HUES64 (cell line): ENCODE results near the gene CABLES2. TPM values are rescaled to one million over a fixed set of nuclear protein-coding genes. Genes with fewer than 3 reads are reported as not detected.
A peak's percentile ranks its signal among the peaks of the same experiment; 100 is the strongest.

Experiments used
- H3K27ac ChIP-seq: 2 replicates; pipeline ENCODE4 v1.7.0; 2013; ENCODE audit warnings: low read depth, low read length, inconsistent platforms
- H3K27me3 ChIP-seq: 2 replicates; pipeline ENCODE4 v1.6.1; 2013; ENCODE audit warnings: mild to moderate bottlenecking, low read length; ENCODE audit not compliant: insufficient read depth
- H3K36me3 ChIP-seq: 2 replicates; pipeline ENCODE4 v1.6.1; 2013; ENCODE audit warnings: mild to moderate bottlenecking, low read length; ENCODE audit not compliant: insufficient read depth
- H3K4me1 ChIP-seq: 2 replicates; pipeline ENCODE4 v1.6.1; 2013; ENCODE audit warnings: mild to moderate bottlenecking, low read length, moderate library complexity; ENCODE audit not compliant: insufficient read depth
- H3K4me3 ChIP-seq: 2 replicates; pipeline ENCODE4 v1.5.1; 2013; ENCODE audit warnings: mild to moderate bottlenecking, low read length, moderate library complexity
- H3K9ac ChIP-seq: 2 replicates; pipeline ENCODE4 v1.6.1; 2013; ENCODE audit warnings: mild to moderate bottlenecking, low read depth, low read length
- H3K9me3 ChIP-seq: 2 replicates; pipeline ENCODE4 v1.6.1; 2013; ENCODE audit warnings: low read depth, low read length; ENCODE audit not compliant: insufficient read depth
- WGBS: fragments of 150-250, 120-280 bp; methylation state at CpG from one replicate; pipeline ENCODE4 v1.1.7; 2013; ENCODE audit warnings: missing lambda C conversion rate; 5-methylcytosine and 5-hydroxymethylcytosine counted together
- polyA plus RNA-seq, 2 experiments: library from polyadenylated mRNA; stranded (reverse); fragments of 50-300 nt; gene quantifications; one replicate each; pipeline ENCODE4 v1.2.3, GENCODE V29; 2013

CABLES2 gene, protein sequence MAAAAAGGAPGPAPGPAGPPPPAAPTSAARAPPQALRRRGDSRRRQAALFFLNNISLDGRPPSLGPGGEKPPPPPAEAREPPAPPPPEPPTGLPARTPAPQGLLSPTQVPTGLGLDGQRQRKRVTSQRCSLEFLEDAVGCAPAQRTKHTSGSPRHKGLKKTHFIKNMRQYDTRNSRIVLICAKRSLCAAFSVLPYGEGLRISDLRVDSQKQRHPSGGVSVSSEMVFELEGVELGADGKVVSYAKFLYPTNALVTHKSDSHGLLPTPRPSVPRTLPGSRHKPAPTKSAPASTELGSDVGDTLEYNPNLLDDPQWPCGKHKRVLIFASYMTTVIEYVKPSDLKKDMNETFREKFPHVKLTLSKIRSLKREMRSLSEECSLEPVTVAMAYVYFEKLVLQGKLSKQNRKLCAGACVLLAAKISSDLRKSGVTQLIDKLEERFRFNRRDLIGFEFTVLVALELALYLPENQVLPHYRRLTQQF
- polyA plus RNA-seq (2013, experiment 1 of 2) = 8.8 TPM
- 9.9 TPM for polyA plus RNA-seq (2013, experiment 2 of 2)

DNA sequence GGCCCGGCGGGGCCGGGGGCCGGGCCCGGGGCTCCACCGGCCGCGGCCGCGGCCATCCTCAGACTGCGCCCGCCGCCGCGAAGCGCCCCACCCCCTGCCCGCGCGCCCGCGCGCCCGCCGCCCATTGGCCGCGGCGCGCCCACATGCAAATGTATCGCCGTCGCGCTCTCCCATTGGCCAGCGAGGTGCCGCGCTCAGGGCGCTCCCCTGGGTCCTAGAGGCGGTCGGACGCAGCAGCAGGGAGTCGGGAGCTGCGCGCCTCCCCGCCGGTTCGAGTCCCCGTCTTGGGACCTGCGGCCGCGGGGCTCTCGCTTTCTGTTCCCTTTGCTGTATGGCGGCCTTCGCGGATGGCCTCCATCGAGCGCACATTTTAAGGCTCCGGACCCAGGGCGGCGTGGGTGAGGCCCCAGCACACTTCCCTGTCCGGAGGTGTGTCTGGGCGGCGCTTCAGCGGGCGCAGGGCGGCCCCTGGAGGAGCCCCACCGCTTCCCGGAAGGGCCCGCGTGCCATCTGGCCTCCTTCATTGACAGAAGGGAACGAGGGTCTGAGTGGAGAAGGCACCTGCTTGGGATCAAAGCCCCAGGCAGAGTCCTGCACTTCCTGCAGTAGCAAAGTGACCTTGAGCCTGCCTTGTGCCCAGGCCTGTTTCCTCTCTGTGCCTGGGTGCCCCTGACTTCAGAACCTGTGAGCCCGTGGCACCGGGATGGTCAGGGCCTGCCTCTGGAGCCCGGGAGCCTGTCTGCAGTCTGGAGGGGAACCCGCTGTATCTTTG is at the start of gene CABLES2:
CABLES2 (minus strand) TSS at position 65 of the 772 bp plus-strand sequence; CDS start at position 56, 9 bp downstream.
- Histone ChIP-seq H3K36me3 (no peaks in the 10 kb centered on the region), H3K27me3 (peaks cover 8% of the 10 kb centered on the region; the same call in 1 of the 2 replicates), H3K4me3 (peak within 1 kb of the TSS; percentile 55), H3K4me1 (no peaks in the 10 kb centered on the region), H3K9ac (peak within 1 kb of the TSS; percentile 58), H3K9me3 (no peaks in the 10 kb centered on the region), H3K27ac (no peak within 1 kb of the TSS)
- WGBS = 8% methylated on average over 73 of the region's 73 CpGs

DNA sequence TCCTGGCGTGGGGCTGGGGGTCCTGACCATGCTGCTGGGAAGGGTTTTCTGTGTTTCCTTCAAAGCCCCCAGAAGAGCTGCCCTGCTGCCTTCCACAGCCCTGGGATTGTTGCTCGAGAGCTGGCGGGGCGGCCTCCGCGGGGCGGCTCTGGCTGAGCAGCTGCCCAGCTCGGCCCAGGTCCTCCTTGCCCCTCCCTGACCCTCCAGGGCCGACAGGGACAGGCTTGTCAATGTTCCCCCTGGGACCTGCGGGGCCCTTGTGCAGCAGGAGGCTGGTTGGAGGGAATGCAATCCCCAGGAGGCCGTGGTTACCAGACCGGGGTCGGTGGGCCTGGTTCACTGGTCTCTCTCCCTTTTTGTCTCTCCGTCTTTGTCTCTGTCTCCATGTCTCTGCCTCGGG is 48.8 kb upstream of the CABLES2 start:
- WGBS = 84% methylated on average over 15 of the region's 15 CpGs
- Histone ChIP-seq H3K27ac (no peak overlapping the region), H3K36me3 (no peaks in the 10 kb centered on the region), H3K9ac (no peak overlapping the region), H3K4me1 (no peaks in the 10 kb centered on the region), H3K9me3 (no peaks in the 10 kb centered on the region), H3K4me3 (no peak overlapping the region), H3K27me3 (no peaks in the 10 kb centered on the region)

DNA sequence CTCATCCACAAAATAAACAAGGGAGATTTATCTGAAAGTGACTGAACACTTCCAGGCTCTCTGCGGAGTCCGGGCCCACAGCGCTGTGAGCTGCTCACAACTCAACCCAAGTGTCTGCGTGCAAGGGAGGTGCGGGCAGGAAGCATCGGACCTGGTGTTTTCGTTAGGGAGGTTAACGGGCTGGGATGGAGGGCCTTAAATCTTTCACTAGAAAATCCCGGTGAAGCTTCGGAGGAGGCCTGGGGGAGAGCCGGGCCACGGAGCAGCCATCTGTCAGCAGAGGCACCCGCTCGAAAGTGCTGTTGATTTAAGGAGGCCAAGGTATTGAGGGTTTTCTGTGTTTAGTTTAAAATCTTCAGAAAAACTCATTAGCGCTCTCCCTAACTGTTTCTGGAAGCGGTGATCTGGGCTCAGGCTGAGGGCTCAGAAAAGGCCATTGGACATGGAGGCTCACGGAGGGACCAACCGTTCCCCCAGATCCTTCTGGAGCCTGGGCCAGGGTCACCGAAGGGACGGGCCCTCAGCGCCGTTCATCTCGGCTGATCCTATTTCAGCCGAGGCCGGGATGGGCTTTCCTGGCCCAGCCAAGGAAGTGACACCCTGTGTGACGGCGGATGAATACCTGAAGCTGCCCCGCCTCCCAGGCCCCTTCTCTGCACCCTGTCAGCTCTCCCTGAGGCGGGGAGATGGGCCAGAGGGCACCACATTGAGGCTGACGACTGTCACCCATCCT is 48.0 kb upstream of the CABLES2 start:
- Histone ChIP-seq H3K9ac (no peak overlapping the region), H3K36me3 (no peaks in the 10 kb centered on the region), H3K4me1 (no peaks in the 10 kb centered on the region), H3K27ac (no peak overlapping the region), H3K27me3 (no peaks in the 10 kb centered on the region), H3K9me3 (no peaks in the 10 kb centered on the region), H3K4me3 (no peak overlapping the region)
- WGBS = 73% methylated on average over 30 of the region's 30 CpGs

DNA sequence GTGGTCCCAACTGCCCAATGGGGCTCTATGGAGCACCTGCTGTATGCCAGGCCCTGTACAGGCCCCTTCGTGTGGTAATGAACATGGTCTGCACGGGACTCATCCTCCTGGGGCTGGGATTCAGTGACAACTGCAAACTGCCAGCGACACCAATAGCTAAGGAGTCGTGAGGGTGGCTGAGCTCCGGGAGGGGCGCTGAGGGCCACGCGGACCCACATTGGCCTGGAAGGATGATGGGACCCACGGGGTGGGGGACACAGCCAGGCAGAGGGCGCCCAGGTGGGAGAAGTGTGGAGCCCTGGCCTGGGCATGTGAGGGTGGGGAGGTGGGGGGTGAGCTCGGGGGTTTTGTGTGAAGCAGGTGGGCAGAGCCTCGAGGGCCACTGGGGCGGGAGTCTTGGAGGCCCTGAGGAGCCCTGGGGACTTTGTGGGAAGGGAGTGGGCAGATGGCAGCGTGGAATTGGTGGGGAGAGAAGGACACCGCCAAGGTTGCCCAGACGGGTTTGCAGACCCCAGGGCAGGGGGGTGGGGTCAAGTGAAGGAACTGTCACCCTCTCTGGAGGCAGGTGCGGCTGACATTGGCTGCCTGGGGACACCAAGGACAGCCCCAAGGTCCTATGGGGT is 46.2 kb upstream of the CABLES2 start:
- Histone ChIP-seq H3K9ac (no peak overlapping the region), H3K9me3 (no peaks in the 10 kb centered on the region), H3K4me3 (no peak overlapping the region), H3K36me3 (no peaks in the 10 kb centered on the region), H3K27me3 (no peaks in the 10 kb centered on the region), H3K27ac (no peak overlapping the region), H3K4me1 (no peaks in the 10 kb centered on the region)
- 88% methylated on average over 17 of the region's 17 CpGs for WGBS

DNA sequence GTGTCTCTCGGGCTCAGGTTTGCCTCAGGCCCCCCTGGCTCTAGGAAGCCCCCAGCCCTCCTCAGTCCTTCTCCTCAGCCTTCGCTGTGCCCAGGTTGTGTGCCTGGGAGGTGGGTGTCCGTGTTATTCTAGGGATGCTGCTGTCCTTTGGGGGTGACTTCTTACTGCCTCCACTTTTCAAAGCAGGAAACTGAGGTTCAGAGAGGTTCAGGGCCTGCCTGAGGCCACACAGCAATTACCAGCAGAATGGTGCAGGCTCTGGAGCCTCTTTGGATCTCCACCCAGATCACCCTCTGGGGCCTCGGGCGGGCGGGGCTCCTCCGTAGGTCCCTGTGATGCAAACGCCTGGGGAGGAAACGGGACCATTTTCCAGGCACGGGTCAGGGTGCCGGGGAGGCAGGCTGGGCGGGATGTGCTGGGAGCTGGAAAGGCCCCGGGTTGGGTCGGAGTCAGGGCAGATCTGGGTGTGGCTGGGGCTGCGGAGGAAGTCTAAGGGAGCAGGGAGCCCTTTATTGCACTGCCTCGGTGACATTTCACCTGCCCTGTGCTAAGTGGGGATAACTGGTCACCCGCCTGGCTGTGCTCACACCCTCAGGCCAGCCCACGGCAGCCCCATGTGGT is 45.5 kb upstream of the CABLES2 start:
- Histone ChIP-seq H3K36me3 (no peaks in the 10 kb centered on the region), H3K27me3 (no peaks in the 10 kb centered on the region), H3K9ac (no peak overlapping the region), H3K9me3 (no peaks in the 10 kb centered on the region), H3K27ac (no peak overlapping the region), H3K4me3 (no peak overlapping the region), H3K4me1 (no peaks in the 10 kb centered on the region)
- 84% methylated on average over 18 of the region's 18 CpGs for WGBS

DNA sequence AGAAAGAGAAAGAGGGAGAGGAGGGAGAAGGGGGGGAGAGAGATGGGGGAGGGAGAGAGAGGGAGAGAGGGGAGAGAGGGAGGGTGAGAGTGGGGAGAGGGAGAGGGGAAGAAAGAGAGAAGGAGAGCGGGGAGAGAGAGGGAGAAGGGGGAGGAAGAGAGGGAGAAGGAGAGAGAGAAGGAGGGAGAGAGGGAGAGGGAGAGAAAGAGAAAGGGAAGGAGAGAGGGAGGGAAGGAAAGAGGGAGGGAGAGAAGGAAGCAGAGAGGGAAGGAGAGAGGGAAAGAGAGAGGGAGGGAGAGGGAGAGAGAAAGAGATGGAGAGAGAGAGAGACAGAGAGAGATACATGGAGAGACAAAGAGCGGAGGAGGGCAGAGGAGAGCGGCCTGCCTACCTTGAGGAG is 44.9 kb upstream of the CABLES2 start:
- no peak overlapping the region for H3K9ac ChIP-seq
- H3K27me3 ChIP-seq = no peaks in the 10 kb centered on the region
- H3K4me3 ChIP-seq = no peak overlapping the region
- no peak overlapping the region for H3K27ac ChIP-seq
- WGBS = 77% methylated on average over 3 of the region's 3 CpGs
- H3K9me3 ChIP-seq = no peaks in the 10 kb centered on the region
- H3K4me1 ChIP-seq = no peaks in the 10 kb centered on the region
- H3K36me3 ChIP-seq = no peaks in the 10 kb centered on the region

DNA sequence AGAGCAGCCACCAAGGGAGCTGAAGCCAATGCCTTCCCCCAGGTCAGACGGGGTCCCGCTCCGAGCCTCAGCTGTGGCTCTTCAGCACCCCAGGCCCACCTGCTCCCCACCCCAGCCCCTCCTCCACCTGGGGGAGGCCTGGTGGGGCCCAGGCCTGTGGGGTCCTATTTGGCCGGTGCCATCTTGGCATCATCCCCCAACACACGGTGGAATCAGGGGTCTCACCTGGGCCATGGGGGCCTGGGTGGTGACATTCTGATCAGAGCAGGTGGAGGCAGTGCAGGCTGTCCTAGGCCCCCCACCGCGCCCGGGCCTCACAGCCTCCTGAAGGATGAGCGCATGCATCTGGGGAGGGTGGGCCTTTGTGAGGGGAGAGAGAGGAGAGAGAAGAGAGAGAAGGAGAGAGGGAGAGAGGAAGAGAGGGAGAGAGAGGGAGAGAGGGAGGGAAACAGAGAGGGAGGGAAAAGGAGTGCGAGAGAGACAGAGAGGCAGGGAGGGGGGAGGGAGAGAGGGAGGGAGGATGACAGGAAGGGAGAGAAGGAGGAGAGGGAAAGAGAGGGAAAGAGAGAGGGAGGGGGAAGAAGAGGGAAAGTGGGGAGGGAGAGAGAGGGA is 44.2 kb upstream of the CABLES2 start:
- no peak overlapping the region for H3K27ac ChIP-seq
- no peak overlapping the region for H3K4me3 ChIP-seq
- H3K9ac ChIP-seq = no peak overlapping the region
- no peaks in the 10 kb centered on the region for H3K4me1 ChIP-seq
- no peaks in the 10 kb centered on the region for H3K9me3 ChIP-seq
- no peaks in the 10 kb centered on the region for H3K36me3 ChIP-seq
- WGBS = 81% methylated on average over 10 of the region's 10 CpGs
- H3K27me3 ChIP-seq = no peaks in the 10 kb centered on the region

DNA sequence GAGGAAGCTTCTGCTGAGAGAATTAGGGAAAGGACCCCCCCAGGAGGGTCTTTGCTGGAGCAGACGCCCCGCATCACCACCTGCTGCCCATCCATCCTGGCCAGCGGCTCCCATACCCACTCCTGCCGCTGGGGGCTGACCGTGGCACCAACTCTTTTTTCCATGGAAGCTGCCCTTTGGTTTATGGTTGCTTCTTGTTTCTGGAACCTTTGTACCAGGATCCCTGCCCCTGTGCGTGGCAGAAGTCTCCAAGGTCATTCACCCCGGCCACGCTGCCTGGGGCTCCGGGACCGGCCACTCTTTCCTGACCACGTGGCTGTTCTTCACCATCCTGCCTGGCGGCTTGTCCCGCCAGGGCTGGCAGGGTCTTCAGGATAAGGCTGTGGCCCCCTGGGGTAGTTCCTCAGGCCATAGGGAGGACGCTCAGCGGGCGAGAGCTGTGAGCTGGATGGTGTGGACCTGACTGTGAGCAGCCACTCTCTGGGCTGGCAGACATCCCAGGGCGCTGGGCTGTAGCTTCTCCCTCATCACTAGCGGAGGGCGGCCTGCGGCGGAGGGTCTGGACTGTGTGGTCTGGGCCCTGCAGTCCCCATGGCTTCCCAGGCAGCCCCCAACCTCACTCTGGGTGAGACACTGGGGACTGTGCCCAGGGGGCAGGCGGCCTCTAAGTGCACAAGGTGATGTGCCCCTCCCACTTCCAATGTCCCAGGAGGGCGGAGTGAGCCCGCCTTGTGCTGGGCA is 43.0 kb upstream of the CABLES2 start:
- H3K27ac ChIP-seq = no peak overlapping the region
- no peaks in the 10 kb centered on the region for H3K9me3 ChIP-seq
- H3K36me3 ChIP-seq = no peaks in the 10 kb centered on the region
- no peak overlapping the region for H3K9ac ChIP-seq
- H3K4me3 ChIP-seq = no peak overlapping the region
- 87% methylated on average over 24 of the region's 24 CpGs for WGBS
- no peaks in the 10 kb centered on the region for H3K27me3 ChIP-seq
- no peaks in the 10 kb centered on the region for H3K4me1 ChIP-seq

DNA sequence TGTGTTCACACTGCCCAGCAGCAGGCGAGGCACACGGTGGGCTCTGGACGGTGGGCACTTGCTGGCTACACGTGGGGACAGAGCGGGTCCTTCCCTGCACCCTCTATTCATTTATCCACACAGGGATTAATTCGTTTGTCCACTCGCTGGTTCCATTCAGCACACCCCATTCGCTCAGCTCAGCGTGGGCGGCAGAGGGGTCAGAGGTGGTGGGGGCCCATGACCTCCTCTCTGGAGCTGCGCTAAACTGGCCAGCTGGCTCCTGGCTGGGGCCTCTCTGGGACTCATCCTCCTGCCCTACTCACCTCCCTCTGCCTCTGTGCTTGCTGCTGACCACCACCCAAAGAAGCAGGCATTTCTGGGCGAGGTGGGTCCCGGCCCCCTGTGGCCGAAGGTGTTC is 41.7 kb upstream of the CABLES2 start:
- Histone ChIP-seq H3K9ac (no peak overlapping the region), H3K27ac (no peak overlapping the region), H3K36me3 (no peaks in the 10 kb centered on the region), H3K27me3 (no peaks in the 10 kb centered on the region), H3K9me3 (no peaks in the 10 kb centered on the region), H3K4me1 (no peaks in the 10 kb centered on the region), H3K4me3 (no peak overlapping the region)
- 92% methylated on average over 14 of the region's 14 CpGs for WGBS
